Tibial nerve (tissue), 4 donors: Measurements from ENCODE around the gene MGAT3.
A peak's percentile ranks its signal among the peaks of the same experiment; 100 is the strongest.

ENCODE experiments used
- CTCF ChIP-seq, 5 experiments: fragments of 200-600 bp in 3 of 5; fragments of 450-650 bp in 2 of 5; sonication (generic) in 3 of 5; IDR thresholded peaks; one replicate each; pipeline ENCODE4 v1.5.1; 2016 to 2019; ENCODE audit warnings: antibody characterized with exemption in 5 of 5, mild to moderate bottlenecking in 3 of 5, moderate library complexity in 2 of 5
- EP300 ChIP-seq, 2 donors: sonication (generic); formaldehyde crosslinking; IDR thresholded peaks; one replicate each; pipeline ENCODE4 v1.6.1; 2017; ENCODE audit warnings: antibody characterized with exemption in 2 of 2, mild to moderate bottlenecking in 1 of 2
- POLR2A ChIP-seq, 2 donors: fragments of 450-650 bp; IDR thresholded peaks; one replicate each; pipeline ENCODE4 v1.6.1; 2017; ENCODE audit warnings: antibody characterized with exemption in 2 of 2, mild to moderate bottlenecking in 2 of 2, moderate library complexity in 2 of 2

GRCh38 chr22:39457556-39458443 is 988 bp downstream of the MGAT3 start:
- TF ChIP-seq CTCF (IDR thresholded peaks at IDR 0.05) (no peak), POLR2A (IDR thresholded peaks at IDR 0.05) (peak in 1 of 2 donors; percentile 21), EP300 (IDR thresholded peaks at IDR 0.05) (peak in 1 of 2 donors; percentile 34)
